ENCODE data around the gene ATP5ME. TPM values are rescaled to one million over a fixed set of nuclear protein-coding genes. Genes with fewer than 3 reads are reported as not detected.

ATP5ME gene
- total and polyA plus RNA-seq, 2 of the 13 experiments (the other 11 are each of a cell fraction or from before 2014, with no cell fraction given), result 305 to 753 TPM

- no peak for TF ChIP-seq ZNF879 (CRISPR knock-in tag; IDR thresholded peaks at IDR 0.05)
- TF ChIP-seq IKZF4 (CRISPR knock-in tag; IDR thresholded peaks at IDR 0.05; ENCODE audit: borderline replicate concordance, low read depth, not compliant biosample characterization), result no peak
- peak; percentile 89 for TF ChIP-seq FOXA3 (CRISPR knock-in tag; IDR thresholded peaks at IDR 0.05)
- no peak for TF ChIP-seq ZNF816 (CRISPR knock-in tag; IDR thresholded peaks at IDR 0.05; ENCODE audit: borderline replicate concordance)
- no peak for TF ChIP-seq ZNF143 (CRISPR knock-in tag; IDR thresholded peaks at IDR 0.05)
- TF ChIP-seq ZHX2 (IDR thresholded peaks at IDR 0.05; ENCODE audit: low read depth), result no peak
- no peak for TF ChIP-seq ZHX2 (CRISPR knock-in tag; IDR thresholded peaks at IDR 0.05; ENCODE audit: borderline replicate concordance)
- no peak for TF ChIP-seq ZNF34 (CRISPR knock-in tag; IDR thresholded peaks at IDR 0.05; ENCODE audit: borderline replicate concordance)
- TF ChIP-seq ZNF878 (CRISPR knock-in tag; IDR thresholded peaks at IDR 0.05), result no peak
- no peak for TF ChIP-seq ZNF644 (CRISPR knock-in tag; IDR thresholded peaks at IDR 0.05; ENCODE audit: low read depth)
- no peak for TF ChIP-seq TBP (CRISPR knock-in tag; IDR thresholded peaks at IDR 0.05)
- TF ChIP-seq TFDP1 (CRISPR knock-in tag; IDR thresholded peaks at IDR 0.05; ENCODE audit: borderline replicate concordance), result no peak
- TF ChIP-seq ZNF577 (CRISPR knock-in tag; IDR thresholded peaks at IDR 0.05; ENCODE audit: borderline replicate concordance, low read depth), result no peak
- no peak for TF ChIP-seq ZNF235 (CRISPR knock-in tag; IDR thresholded peaks at IDR 0.05; ENCODE audit: borderline replicate concordance)
- TF ChIP-seq ZNF800 (CRISPR knock-in tag; IDR thresholded peaks at IDR 0.05), result no peak
- 0 out of 2 replicates have a peak, but pooled peaks have one; percentile 25 for TF ChIP-seq ZNF468 (CRISPR knock-in tag; IDR thresholded peaks at IDR 0.05)
- TF ChIP-seq ZSCAN20 (CRISPR knock-in tag; IDR thresholded peaks at IDR 0.05; ENCODE audit: borderline replicate concordance), result no peak
- TF ChIP-seq ZNF615 (CRISPR knock-in tag; IDR thresholded peaks at IDR 0.05; ENCODE audit: borderline replicate concordance), result no peak
- peak; percentile 81 for TF ChIP-seq ISL2 (CRISPR knock-in tag; IDR thresholded peaks at IDR 0.05)
- TF ChIP-seq ZNF335 (CRISPR knock-in tag; IDR thresholded peaks at IDR 0.05), result no peak
- TF ChIP-seq YY1 (IDR thresholded peaks at IDR 0.05; ENCODE audit: insufficient read depth, insufficient replicate concordance, low read depth, low read length), result no peak
Observed at GRCh38 chr4:658681-659667, 15.1 kb downstream of the ATP5ME start (continued).

All from HepG2 (cell line).